Duodenal mucosa (tissue), 2 donors: ENCODE data around the gene TOR1A.
A peak's percentile ranks its signal among the peaks of the same experiment; 100 is the strongest.
"Not testable (repeated sequence)": the region's sequence is repeated elsewhere in the genome, so short reads cannot be mapped to it uniquely, and the experiment has no call there.

Experiments
- H3K27ac ChIP-seq: one replicate; pipeline ENCODE4 v1.7.0; 2013; ENCODE audit warnings: low read depth, low read length
- H3K27me3 ChIP-seq, 2 donors: one replicate each; pipeline ENCODE4 v1.7.0; 2013; ENCODE audit warnings: low read length in 2 of 2, control low read depth in 1 of 2; ENCODE audit not compliant: insufficient read depth in 2 of 2, control insufficient read depth in 1 of 2
- H3K36me3 ChIP-seq, 2 donors: one replicate each; pipeline ENCODE4 v1.7.0; 2013; ENCODE audit warnings: low read length in 2 of 2, control low read depth in 1 of 2; ENCODE audit not compliant: insufficient read depth in 2 of 2, control insufficient read depth in 1 of 2
- H3K4me1 ChIP-seq, 2 donors: one replicate each; pipeline ENCODE4 v1.7.0; 2013; ENCODE audit warnings: low read length in 2 of 2, control low read depth in 1 of 2; ENCODE audit not compliant: insufficient read depth in 2 of 2, control insufficient read depth in 1 of 2
- H3K4me3 ChIP-seq, 2 donors: one replicate each; pipeline ENCODE4 v1.7.0; 2013; ENCODE audit warnings: low read length in 2 of 2, low read depth in 1 of 2
- H3K9ac ChIP-seq, 2 donors: one replicate each; pipeline ENCODE4 v1.7.0; 2013; ENCODE audit warnings: low read length in 2 of 2, low read depth in 1 of 2
- H3K9me3 ChIP-seq, 2 donors: one replicate each; pipeline ENCODE4 v1.7.0; 2013; ENCODE audit warnings: low read length in 2 of 2, control low read depth in 1 of 2; ENCODE audit not compliant: control insufficient read depth in 1 of 2

The TOR1A gene

DNA sequence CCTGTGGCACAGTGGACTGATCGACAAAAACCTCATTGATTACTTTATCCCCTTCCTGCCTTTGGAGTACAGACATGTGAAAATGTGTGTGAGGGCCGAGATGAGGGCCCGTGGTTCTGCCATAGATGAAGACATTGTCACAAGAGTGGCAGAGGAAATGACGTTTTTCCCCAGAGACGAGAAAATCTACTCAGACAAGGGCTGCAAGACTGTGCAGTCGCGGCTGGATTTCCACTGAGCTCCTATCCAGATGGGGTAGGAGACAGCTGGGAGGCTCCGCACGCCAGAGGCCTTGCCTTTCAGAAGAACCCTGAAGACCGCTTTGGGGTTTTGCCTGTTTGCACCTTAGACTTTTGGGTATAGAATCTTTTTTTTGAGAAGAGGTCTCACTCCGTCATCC is 14.6 kb downstream of the TOR1A start:
- no peak overlapping the region for H3K27ac ChIP-seq
- no peak overlapping the region for H3K9ac ChIP-seq
- no peaks in the 10 kb centered on the region for H3K9me3 ChIP-seq
- no peaks in the 10 kb centered on the region for H3K27me3 ChIP-seq
- H3K4me1 ChIP-seq: peaks cover 19 to 25% of the 10 kb centered on the region in 2 donors
- H3K4me3 ChIP-seq: no peak overlapping the region
- H3K36me3 ChIP-seq: peaks cover 16 to 53% of the 10 kb centered on the region in 2 donors

DNA sequence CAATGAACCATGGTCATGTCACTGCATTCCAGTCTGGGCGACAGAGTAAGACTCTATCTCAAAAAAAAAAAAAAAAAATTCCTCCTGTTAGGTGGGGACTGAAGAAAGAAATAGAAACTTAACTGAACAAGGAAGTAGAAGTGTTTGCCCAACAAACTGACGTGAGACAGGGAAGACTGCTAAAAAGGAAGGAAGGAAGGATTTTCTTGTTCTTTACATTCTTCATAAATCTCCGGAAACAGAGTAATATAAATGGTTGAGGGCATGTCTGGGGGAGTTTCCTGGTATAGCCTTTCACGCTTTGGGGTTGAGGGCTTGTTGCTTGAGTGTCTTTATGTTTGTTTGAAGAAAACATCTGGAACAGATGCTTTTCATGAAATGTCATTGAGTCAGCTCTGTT is 17.9 kb downstream of the TOR1A start:
- Histone ChIP-seq H3K36me3 (peaks cover 11 to 31% of the 10 kb centered on the region in 2 donors), H3K9me3 (no peaks in the 10 kb centered on the region), H3K9ac (no peak overlapping the region), H3K4me3 (no peak overlapping the region), H3K27ac (no peak overlapping the region), H3K4me1 (peaks cover 17 to 24% of the 10 kb centered on the region in 2 donors), H3K27me3 (no peaks in the 10 kb centered on the region)

DNA sequence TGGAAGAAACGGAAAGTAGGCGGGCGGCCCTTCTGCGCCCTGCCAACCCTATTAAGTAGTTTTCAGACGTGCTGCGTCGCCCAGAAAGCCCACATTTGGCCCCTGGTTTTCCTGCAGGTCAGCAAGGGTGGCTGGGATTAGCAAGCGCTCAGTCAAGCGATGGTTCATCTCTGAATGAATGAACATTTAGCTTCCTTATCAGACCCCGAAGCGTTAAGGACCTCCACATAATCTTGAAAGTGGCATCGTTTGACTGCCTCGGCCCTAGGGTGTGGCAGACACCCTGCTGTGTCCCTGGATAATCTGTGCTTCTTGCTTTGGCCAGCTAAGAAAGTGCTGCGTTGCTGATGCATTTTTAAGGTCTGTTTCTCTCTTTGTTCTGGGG is 20.3 kb downstream of the TOR1A start:
- Histone ChIP-seq H3K4me3 (peak overlapping the region; percentile 75 to 88), H3K9me3 (no peaks in the 10 kb centered on the region), H3K36me3 (peaks cover 0 to 16% of the 10 kb centered on the region in 2 donors), H3K27ac (peak overlapping the region; percentile 70), H3K9ac (peak overlapping the region; percentile 80 to 84), H3K4me1 (peaks cover 8 to 12% of the 10 kb centered on the region in 2 donors), H3K27me3 (no peaks in the 10 kb centered on the region)

DNA sequence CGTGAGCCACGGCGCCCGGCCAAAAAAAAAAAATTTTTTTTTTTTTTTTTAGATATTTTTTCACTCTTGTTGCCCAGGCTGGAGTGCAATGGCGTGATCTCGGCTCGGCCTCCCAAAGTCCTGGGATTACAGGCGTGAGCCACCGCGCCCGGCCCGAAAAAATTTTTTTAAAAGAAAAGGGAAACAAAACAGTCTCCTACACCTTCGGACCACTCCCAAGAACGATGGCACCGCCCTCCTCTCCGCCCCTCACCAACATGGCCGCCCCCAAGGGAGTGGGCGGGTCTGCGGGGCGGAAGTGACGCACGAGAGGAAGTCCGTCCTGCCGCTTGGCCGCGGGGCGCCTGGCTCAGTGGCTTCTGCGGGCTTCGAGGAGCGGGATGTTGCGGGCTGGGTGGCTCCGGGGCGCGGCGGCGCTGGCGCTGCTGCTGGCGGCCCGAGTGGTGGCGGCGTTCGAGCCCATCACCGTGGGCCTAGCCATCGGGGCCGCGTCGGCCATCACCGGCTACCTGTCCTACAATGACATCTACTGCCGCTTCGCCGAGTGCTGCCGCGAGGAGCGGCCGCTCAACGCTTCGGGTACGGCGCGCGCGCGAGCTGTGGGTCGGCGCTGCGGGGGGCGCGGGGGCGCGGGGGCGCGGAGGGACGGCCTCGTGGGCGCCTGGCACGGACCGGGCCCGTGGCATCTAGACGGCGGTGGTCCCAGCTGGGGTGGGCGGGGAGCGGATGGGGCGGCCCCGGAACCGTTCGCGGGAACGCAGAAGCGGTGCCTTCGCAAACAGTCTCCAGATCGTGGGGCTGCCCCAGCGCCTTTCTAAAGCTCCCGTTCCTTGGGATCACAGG is 20.9 kb downstream of the TOR1A start, which contains the start of gene TOR1B:
Gene TOR1B, plus strand, starts transcription at position 352 of the 843 bp plus-strand sequence. Its CDS starts 29 bp downstream, at position 381.
- peak within 1 kb of the TSS; percentile 70 for H3K27ac ChIP-seq
- H3K4me3 ChIP-seq: peak within 1 kb of the TSS; percentile 75 to 88
- H3K9me3 ChIP-seq: no peaks in the 10 kb centered on the region
- peaks cover 0 to 16% of the 10 kb centered on the region in 2 donors for H3K36me3 ChIP-seq
- H3K4me1 ChIP-seq: peaks cover 8 to 12% of the 10 kb centered on the region in 2 donors
- H3K27me3 ChIP-seq: no peaks in the 10 kb centered on the region
- peak within 1 kb of the TSS; percentile 80 to 84 for H3K9ac ChIP-seq

DNA sequence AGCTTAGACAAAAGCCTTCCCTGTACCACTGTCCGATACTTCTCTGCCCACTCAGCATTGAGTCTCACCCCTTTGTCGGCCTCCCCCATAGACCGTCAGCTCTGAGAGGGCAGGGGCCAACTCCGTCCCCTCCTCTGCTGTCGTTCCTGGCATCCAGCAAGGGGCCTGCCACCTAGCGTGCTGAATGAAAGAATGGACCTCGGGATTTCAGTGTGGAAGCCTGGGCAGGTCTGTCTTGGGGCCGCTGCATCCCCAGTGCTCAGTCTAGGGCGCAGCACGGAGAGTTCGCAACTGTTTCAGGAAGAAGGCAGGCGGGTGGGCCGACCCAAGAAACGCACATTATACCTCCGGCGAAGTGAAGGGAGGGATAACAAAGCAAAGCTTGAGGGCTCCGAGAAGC is 22.4 kb downstream of the TOR1A start:
- Histone ChIP-seq H3K4me3 (no peak overlapping the region), H3K27me3 (no peaks in the 10 kb centered on the region), H3K36me3 (peaks cover 0 to 6% of the 10 kb centered on the region in 2 donors), H3K27ac (no peak overlapping the region), H3K9ac (no peak overlapping the region), H3K9me3 (no peaks in the 10 kb centered on the region), H3K4me1 (peaks cover 8 to 12% of the 10 kb centered on the region in 2 donors)

DNA sequence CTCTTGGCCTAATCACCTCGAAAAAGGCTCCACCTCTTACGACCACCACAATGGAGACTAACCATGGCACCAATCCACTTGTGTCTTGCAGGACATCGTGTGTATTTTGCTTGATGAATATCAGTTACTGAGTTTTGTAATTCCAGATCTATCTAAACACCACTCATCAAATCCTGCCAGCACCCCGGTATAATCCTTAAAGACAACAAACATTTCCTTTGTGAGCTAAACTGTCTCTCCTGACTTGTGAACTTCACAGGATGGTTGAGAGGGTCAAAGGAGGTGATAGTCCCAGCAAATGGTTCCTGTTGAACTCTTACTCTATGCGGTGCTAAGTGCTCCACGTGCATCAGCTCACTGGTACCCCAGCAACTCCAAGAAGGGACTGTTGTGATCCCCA is 25.0 kb downstream of the TOR1A start:
- Histone ChIP-seq H3K9me3 (no peaks in the 10 kb centered on the region), H3K27ac (no peak overlapping the region)

DNA sequence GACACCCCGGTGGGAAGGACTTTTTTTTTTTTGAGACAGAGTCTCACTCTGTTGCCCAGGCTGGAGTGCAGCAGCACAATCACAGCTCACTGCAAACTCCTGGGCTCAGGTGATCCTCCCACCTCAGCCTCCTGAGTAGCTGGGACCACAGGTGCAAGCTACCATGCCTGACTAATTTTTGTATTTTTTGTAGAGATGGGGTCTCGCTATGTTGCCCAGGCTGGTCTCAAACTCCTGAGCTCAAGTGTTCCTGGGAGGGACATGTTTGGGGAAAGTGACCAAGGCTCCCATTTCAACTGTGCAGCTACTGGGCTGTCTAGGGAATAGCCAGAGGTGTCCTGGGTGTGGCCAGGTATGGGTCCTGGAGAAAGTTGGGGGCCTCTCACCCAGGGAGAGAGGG is 27.9 kb downstream of the TOR1A start:
- H3K4me1 ChIP-seq, H3K27me3 ChIP-seq, H3K9me3 ChIP-seq, H3K4me3 ChIP-seq, H3K36me3 ChIP-seq, H3K27ac ChIP-seq, H3K9ac ChIP-seq: not testable (repeated sequence)

More for the DNA sequence above, 25.0 kb downstream of the TOR1A start:
- Histone ChIP-seq H3K36me3 (no peaks in the 10 kb centered on the region), H3K9ac (no peak overlapping the region), H3K4me3 (no peak overlapping the region), H3K4me1 (peaks cover 4% of the 10 kb centered on the region in 2 donors), H3K27me3 (no peaks in the 10 kb centered on the region)

DNA sequence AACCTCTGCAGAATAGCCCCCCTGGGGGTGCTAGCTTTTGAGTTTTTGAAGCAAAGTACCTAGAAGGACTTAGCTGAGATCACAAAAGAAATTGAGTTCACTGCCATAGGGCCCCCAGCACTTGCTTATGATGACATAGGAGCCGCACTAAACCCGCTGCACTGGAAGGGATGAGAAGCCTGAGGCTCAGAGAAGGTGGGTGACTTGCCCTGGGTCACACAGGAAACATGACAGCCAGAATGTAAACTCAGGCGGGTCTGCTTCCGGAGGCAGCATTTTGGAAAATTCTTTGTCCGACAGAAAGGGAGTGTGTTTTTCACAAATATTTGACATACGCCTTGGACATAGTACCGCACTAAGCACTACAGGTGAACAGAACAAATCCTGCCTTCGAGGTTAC is 29.4 kb downstream of the TOR1A start:
- Histone ChIP-seq H3K9ac (no peak overlapping the region), H3K4me3 (no peak overlapping the region), H3K27me3 (no peaks in the 10 kb centered on the region), H3K36me3 (no peaks in the 10 kb centered on the region), H3K27ac (no peak overlapping the region), H3K4me1 (no peaks in the 10 kb centered on the region), H3K9me3 (no peaks in the 10 kb centered on the region)

DNA sequence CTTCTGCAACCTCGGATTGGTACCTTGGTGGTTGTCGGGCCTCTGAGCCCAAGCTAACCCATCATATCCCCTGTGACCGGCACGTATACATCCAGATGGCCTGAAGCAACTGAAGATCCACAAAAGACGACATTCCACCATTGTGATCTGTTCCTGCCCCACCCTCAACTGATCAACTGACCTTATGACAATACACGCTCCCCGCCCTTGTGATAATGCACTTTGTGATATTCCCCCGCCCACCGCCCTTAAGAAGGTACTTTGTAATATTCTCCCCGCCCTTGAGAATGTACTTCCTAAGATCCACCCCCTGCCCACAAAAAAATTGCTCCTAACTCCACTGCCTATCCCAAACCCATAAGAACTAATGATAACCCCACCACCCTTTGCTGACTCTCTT is 37.5 kb downstream of the TOR1A start:
- no peak overlapping the region for H3K9ac ChIP-seq
- H3K36me3 ChIP-seq: no peaks in the 10 kb centered on the region
- H3K27ac ChIP-seq: no peak overlapping the region
- no peak overlapping the region for H3K4me3 ChIP-seq
- peaks cover 4 to 8% of the 10 kb centered on the region in 2 donors for H3K27me3 ChIP-seq
- H3K9me3 ChIP-seq: no peaks in the 10 kb centered on the region
- H3K4me1 ChIP-seq: no peaks in the 10 kb centered on the region

DNA sequence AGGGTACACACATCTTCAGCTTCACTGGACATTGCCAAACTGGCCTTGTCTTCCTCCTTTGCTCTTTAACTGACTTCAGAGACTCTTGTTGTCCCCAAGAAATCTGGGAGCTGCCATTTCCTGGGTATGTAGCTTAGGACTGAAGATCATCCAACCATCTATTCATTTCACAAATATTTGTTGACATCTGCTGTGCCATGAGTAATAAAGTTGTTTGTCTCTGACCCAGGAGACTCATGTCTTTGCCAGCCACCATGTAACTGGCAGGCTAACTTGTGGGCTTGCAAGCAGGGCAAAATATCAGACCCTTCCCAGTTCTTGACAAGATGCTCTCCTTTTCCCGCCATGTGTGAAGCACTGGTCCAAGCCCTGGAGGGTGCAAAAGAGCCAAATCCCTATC is 38.1 kb downstream of the TOR1A start:
- Histone ChIP-seq H3K27me3 (peaks cover 4 to 8% of the 10 kb centered on the region in 2 donors), H3K4me1 (no peaks in the 10 kb centered on the region), H3K4me3 (no peak overlapping the region), H3K27ac (no peak overlapping the region), H3K9ac (no peak overlapping the region), H3K36me3 (no peaks in the 10 kb centered on the region), H3K9me3 (no peaks in the 10 kb centered on the region)
